Activated T-helper 9 cell treated with anti-CD3 and anti-CD28 coated beads, Interleukin-2, amount 50 U/mL, for 16 hours (primary cell): ENCODE results near the gene CD151.

Experiments used
- DNase-seq: peaks from one replicate; pipeline ENCODE4 v3.0.0-alpha.2; 2020; ENCODE audit warnings: low read depth

CD151 gene

GRCh38 chr11:815675-816432 is 16.9 kb upstream of the CD151 start:
- DNase-seq, result no peak

- no peak for DNase-seq
Measured at GRCh38 chr11:816433-816779, 16.3 kb upstream of the CD151 start.

- DNase-seq, result no peak
Measured at GRCh38 chr11:818396-819128, 14.2 kb upstream of the CD151 start, which contains the start of gene PNPLA2. TSS of gene PNPLA2 (plus strand) at chr11:818914. CDS start at chr11:819719, 805 bp downstream.

GRCh38 chr11:819129-819931 is 13.4 kb upstream of the CD151 start:
- DNase-seq, result peak; percentile 84

- peak; percentile 86 for DNase-seq
Measured at GRCh38 chr11:819943-820649, 12.7 kb upstream of the CD151 start.

GRCh38 chr11:820655-821511 is 11.9 kb upstream of the CD151 start:
- no peak for DNase-seq

- DNase-seq, result no peak
Measured at GRCh38 chr11:821512-822371, 11.0 kb upstream of the CD151 start.

- no peak for DNase-seq
Measured at GRCh38 chr11:823441-824291, 9.1 kb upstream of the CD151 start.

- no peak for DNase-seq
Measured at GRCh38 chr11:824292-824880, 8.4 kb upstream of the CD151 start.

- DNase-seq, result no peak
Measured at GRCh38 chr11:824942-825341, 7.8 kb upstream of the CD151 start.

- no peak for DNase-seq
Measured at GRCh38 chr11:825366-826226, 7.2 kb upstream of the CD151 start.

- DNase-seq, result no peak
Measured at GRCh38 chr11:826227-826621, 6.5 kb upstream of the CD151 start.

- DNase-seq, result no peak
Measured at GRCh38 chr11:826836-827145, 6.0 kb upstream of the CD151 start.

GRCh38 chr11:827146-827896 is 5.4 kb upstream of the CD151 start:
- DNase-seq, result no peak

- DNase-seq, result no peak
Measured at GRCh38 chr11:827897-828192, 4.9 kb upstream of the CD151 start, which contains the start of gene CRACR2B. TSS of gene CRACR2B (plus strand) at chr11:827919. CDS start at chr11:828608, 689 bp downstream.

- DNase-seq, result no peak
Measured at GRCh38 chr11:828506-829175, 4.1 kb upstream of the CD151 start.
